HS-5 (cell line): Measurements from ENCODE around the gene PGAM2.
"Not testable (repeated sequence)": the region's sequence is repeated elsewhere in the genome, so short reads cannot be mapped to it uniquely, and the experiment has no call there.

Experiments used
- DNase-seq: peaks from one replicate; pipeline ENCODE4 v3.0.0-alpha.2; 2012; ENCODE audit warnings: low read depth

Gene PGAM2

GRCh38 chr7:44050121-44050914, 15.0 kb downstream of the PGAM2 start:
- no peak for DNase-seq

- no peak for DNase-seq
Measured at GRCh38 chr7:44048031-44048795, 17.2 kb downstream of the PGAM2 start.

GRCh38 chr7:44046321-44047061, 18.9 kb downstream of the PGAM2 start:
- no peak for DNase-seq

GRCh38 chr7:44045226-44046014, 19.9 kb downstream of the PGAM2 start:
- no peak for DNase-seq

- DNase-seq = peak; percentile 70
Measured at GRCh38 chr7:44044315-44045225, 20.8 kb downstream of the PGAM2 start, which contains the start of gene DBNL. TSS of gene DBNL (plus strand) at chr7:44044702. CDS start at chr7:44044738, 36 bp downstream.

GRCh38 chr7:44043902-44044301, 21.5 kb downstream of the PGAM2 start:
- no peak for DNase-seq

- DNase-seq = no peak
Measured at GRCh38 chr7:44042221-44042620, 23.1 kb downstream of the PGAM2 start.

GRCh38 chr7:44040493-44040891, 24.9 kb downstream of the PGAM2 start:
- DNase-seq = not testable (repeated sequence)

GRCh38 chr7:44039800-44040492, 25.4 kb downstream of the PGAM2 start:
- not testable (repeated sequence) for DNase-seq

- DNase-seq = not testable (repeated sequence)
Measured at GRCh38 chr7:44038961-44039558, 26.3 kb downstream of the PGAM2 start.

GRCh38 chr7:44038553-44038952, 26.8 kb downstream of the PGAM2 start:
- not testable (repeated sequence) for DNase-seq

GRCh38 chr7:44037951-44038350, 27.4 kb downstream of the PGAM2 start:
- not testable (repeated sequence) for DNase-seq

- not testable (repeated sequence) for DNase-seq
Measured at GRCh38 chr7:44036364-44036763, 29.0 kb downstream of the PGAM2 start.

GRCh38 chr7:44033971-44034844, 31.2 kb downstream of the PGAM2 start:
- not testable (repeated sequence) for DNase-seq

GRCh38 chr7:44032031-44032430, 33.3 kb downstream of the PGAM2 start:
- DNase-seq = not testable (repeated sequence)

GRCh38 chr7:44031319-44031718, 34.0 kb downstream of the PGAM2 start:
- not testable (repeated sequence) for DNase-seq

- DNase-seq = not testable (repeated sequence)
Measured at GRCh38 chr7:44030029-44030428, 35.3 kb downstream of the PGAM2 start.

- not testable (repeated sequence) for DNase-seq
Measured at GRCh38 chr7:44029433-44029832, 35.9 kb downstream of the PGAM2 start.
